Panc1 (cell line): ENCODE measurements around the gene CGNL1. TPM values are rescaled to one million over a fixed set of nuclear protein-coding genes. Genes with fewer than 3 reads are reported as not detected.

Experiments
- ATAC-seq: fragments of 200-7000 bp; cut with Tn5 transposase; 2 replicates; pipeline ENCODE4 v1.9.1; 2020; ENCODE audit warnings: mild to moderate bottlenecking, moderate library complexity
- BruUV-seq: library from RNA; stranded (reverse); fragments of 400-500 nt; replicated peaks from 2 replicates; lab custom pipeline; 2021; lab: Mats Ljungman, UMichigan
- CTCF ChIA-PET: fragments of 300-600 bp; sonication (Branson Sonifier 250); formaldehyde crosslinking; loops from one replicate; lab custom pipeline; 2022; ENCODE audit warnings: antibody characterized with exemption; lab: Charles Lee
- POLR2A ChIA-PET: fragments of 300-600 bp; sonication (Branson Sonifier 250); formaldehyde crosslinking; loops from one replicate; lab custom pipeline; 2022; ENCODE audit warnings: antibody characterized with exemption; lab: Charles Lee
- DNase-seq: peaks from one replicate; pipeline ENCODE4 v3.0.0-alpha.2; 2010; ENCODE audit warnings: low read depth, low spot score
- H3K27ac ChIP-seq: 2 replicates; pipeline ENCODE4 v1.5.1; 2011; ENCODE audit warnings: mild to moderate bottlenecking, low read length, inconsistent platforms
- H3K27me3 ChIP-seq: fragments of 200-500 bp; sonication (Bioruptor generic); 2 replicates; pipeline ENCODE4 v1.6.0; 2014; ENCODE audit warnings: low read length, inconsistent platforms; ENCODE audit not compliant: control insufficient read depth, insufficient read depth
- H3K36me3 ChIP-seq: fragments of 200-500 bp; sonication (Bioruptor generic); 2 replicates; pipeline ENCODE4 v1.5.1; 2014; ENCODE audit warnings: inconsistent platforms, mild to moderate bottlenecking, low read length, moderate library complexity; ENCODE audit not compliant: control insufficient read depth, insufficient read depth
- H3K4me1 ChIP-seq: 2 replicates; pipeline ENCODE4 v1.5.1; 2011; ENCODE audit warnings: inconsistent platforms, mild to moderate bottlenecking, low read length, moderate library complexity; ENCODE audit not compliant: control insufficient read depth, insufficient read depth
- H3K4me3 ChIP-seq, 2 experiments: 2 replicates each; pipeline ENCODE4 v1.5.1; 2011 to 2012; ENCODE audit warnings: low read depth in 2 of 2, low read length in 2 of 2, mild to moderate bottlenecking in 2 of 2, inconsistent platforms in 1 of 2, moderate library complexity in 1 of 2
- H3K9me3 ChIP-seq: fragments of 200-500 bp; sonication (Bioruptor generic); 2 replicates; pipeline ENCODE4 v1.5.1; 2014; ENCODE audit warnings: low read depth, mild to moderate bottlenecking, inconsistent platforms, low read length, moderate library complexity; ENCODE audit not compliant: control insufficient read depth, insufficient read depth
- POLR2AphosphoS5 ChIP-seq: IDR thresholded peaks from 2 replicates; pipeline ENCODE4 v1.6.1; 2012; ENCODE audit warnings: mild to moderate bottlenecking, low read depth, low read length, moderate library complexity
- REST ChIP-seq, 2 experiments: IDR thresholded peaks; 2 replicates each; pipeline ENCODE4 v1.6.1; 2011 to 2012; ENCODE audit warnings: low read depth in 2 of 2, control low read depth in 1 of 2, low read length in 1 of 2, mild to moderate bottlenecking in 1 of 2, moderate library complexity in 1 of 2; ENCODE audit not compliant: insufficient read depth in 1 of 2
- SIN3A ChIP-seq: IDR thresholded peaks from 2 replicates; pipeline ENCODE4 v1.6.1; 2012; ENCODE audit warnings: low read depth, mild to moderate bottlenecking, low read length, moderate library complexity, borderline replicate concordance; ENCODE audit not compliant: insufficient read depth
- TCF7L2 ChIP-seq: IDR thresholded peaks from 2 replicates; pipeline ENCODE4 v1.6.1; 2011; ENCODE audit warnings: mild to moderate bottlenecking, low read depth, low read length, inconsistent platforms
- in situ Hi-C: cut with HindIII; loops from 2 replicates; pipeline ENCODE4 v1.10.0; 2016; ENCODE audit warnings: low sequenced_read_pairs, low pct_unique_long_range_greater_than_20kb
- intact Hi-C: fragments of 100-400 bp; cut with micrococcal nuclease; formaldehyde crosslinking; loops from one replicate; pipeline ENCODE4 v1.10.0; 2022; ENCODE audit not compliant: unreplicated experiment
- total RNA-seq: library from RNA; stranded (reverse); gene quantifications from one replicate; pipeline ENCODE4 v1.2.1, GENCODE V29; 2021; ENCODE audit not compliant: unreplicated experiment
- TF ChIP-seq, protein P1 (sequence below): fragments of 450-650 bp; IDR thresholded peaks from 2 replicates; pipeline ENCODE4 v1.5.1; 2017; ENCODE audit warnings: mild to moderate bottlenecking

Gene CGNL1
- total RNA-seq, 1 experiment from 2014 or later = 3.5 TPM

GRCh38 chr15:57595011-57595866 lies 218.9 kb downstream of the CGNL1 start:
- peaks cover 18% of the 10 kb centered on the region for H3K27me3 ChIP-seq
- DNase-seq (no peak), ATAC-seq (no peak)
- in situ Hi-C loops (no loop called here), intact Hi-C loops (no loop called here)
- peaks cover 2% of the 10 kb centered on the region; the same call in 1 of the 2 replicates for H3K36me3 ChIP-seq
- no peaks in the 10 kb centered on the region for H3K9me3 ChIP-seq
- no peak for TF ChIP-seq SIN3A
- no peak for TF ChIP-seq TCF7L2
- no peak for TF ChIP-seq POLR2AphosphoS5
- no peak for TF ChIP-seq REST (IDR thresholded peaks at IDR 0.05; ENCODE audit: insufficient read depth in 1 of 2, low read depth in 2 of 2, low read length in 1 of 2)
- TF ChIP-seq, protein P1, sequence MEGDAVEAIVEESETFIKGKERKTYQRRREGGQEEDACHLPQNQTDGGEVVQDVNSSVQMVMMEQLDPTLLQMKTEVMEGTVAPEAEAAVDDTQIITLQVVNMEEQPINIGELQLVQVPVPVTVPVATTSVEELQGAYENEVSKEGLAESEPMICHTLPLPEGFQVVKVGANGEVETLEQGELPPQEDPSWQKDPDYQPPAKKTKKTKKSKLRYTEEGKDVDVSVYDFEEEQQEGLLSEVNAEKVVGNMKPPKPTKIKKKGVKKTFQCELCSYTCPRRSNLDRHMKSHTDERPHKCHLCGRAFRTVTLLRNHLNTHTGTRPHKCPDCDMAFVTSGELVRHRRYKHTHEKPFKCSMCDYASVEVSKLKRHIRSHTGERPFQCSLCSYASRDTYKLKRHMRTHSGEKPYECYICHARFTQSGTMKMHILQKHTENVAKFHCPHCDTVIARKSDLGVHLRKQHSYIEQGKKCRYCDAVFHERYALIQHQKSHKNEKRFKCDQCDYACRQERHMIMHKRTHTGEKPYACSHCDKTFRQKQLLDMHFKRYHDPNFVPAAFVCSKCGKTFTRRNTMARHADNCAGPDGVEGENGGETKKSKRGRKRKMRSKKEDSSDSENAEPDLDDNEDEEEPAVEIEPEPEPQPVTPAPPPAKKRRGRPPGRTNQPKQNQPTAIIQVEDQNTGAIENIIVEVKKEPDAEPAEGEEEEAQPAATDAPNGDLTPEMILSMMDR = no peak
- no peaks in the 10 kb centered on the region for H3K4me1 ChIP-seq
- ChIA-PET POLR2A (no interaction called here), CTCF (no interaction called here)
- H3K4me3 ChIP-seq = no peak overlapping the region
- no TSS peak for BruUV-seq
- H3K27ac ChIP-seq = no peak overlapping the region

DNA sequence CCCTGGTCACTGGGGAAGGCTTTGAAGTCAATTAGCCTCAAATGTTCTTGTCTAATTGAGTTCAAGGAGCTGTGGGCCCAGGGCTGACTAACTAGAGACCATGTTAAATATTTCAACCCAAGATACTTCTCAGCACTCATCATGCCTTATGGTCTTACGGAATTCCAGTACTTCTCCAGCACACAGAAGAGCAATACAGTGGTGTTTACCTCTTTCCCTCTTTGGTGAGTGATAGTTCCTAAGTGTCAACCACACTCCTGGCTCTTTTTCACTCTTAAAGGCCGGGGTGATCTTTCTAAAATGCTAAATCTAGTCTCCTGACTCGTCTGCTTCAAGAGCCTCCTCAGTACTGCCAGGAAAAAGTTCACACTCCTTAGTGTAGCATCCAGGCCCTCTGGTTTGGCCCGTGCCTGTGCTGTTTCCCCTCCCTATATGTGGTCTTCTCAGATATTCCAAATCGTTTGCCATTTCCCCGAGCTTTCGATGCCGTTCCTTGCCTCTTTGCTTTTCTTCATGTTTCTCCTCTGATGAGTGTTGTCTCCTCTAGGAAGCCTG lies 220.1 kb downstream of the CGNL1 start:
- Histone ChIP-seq H3K27ac (no peak overlapping the region), H3K27me3 (peaks cover 11% of the 10 kb centered on the region), H3K36me3 (peaks cover 2% of the 10 kb centered on the region; the same call in 1 of the 2 replicates), H3K9me3 (no peaks in the 10 kb centered on the region), H3K4me3 (no peak overlapping the region), H3K4me1 (no peaks in the 10 kb centered on the region)
- no peak for ATAC-seq
- intact Hi-C loops (no loop called here), in situ Hi-C loops (no loop called here)
- ChIA-PET CTCF (no interaction called here), POLR2A (no interaction called here)
- BruUV-seq = no TSS peak
- DNase-seq = no peak
- no peak for TF ChIP-seq SIN3A
- TF ChIP-seq, protein P1 = no peak
- TF ChIP-seq TCF7L2 = no peak
- no peak for TF ChIP-seq REST (IDR thresholded peaks at IDR 0.05; ENCODE audit: insufficient read depth in 1 of 2, low read depth in 2 of 2, low read length in 1 of 2)
- TF ChIP-seq POLR2AphosphoS5 = no peak
